GM10847 (cell line): ENCODE results near the gene ARHGEF37.

Source experiments
- POLR2A ChIP-seq: IDR thresholded peaks from 2 replicates; pipeline ENCODE4 v1.6.1; 2011; ENCODE audit not compliant: insufficient read length; ENCODE audit errors: extremely low read depth

Gene ARHGEF37

GRCh38 chr5:149671544-149671943 lies 90.2 kb downstream of the ARHGEF37 start:
- no peak for TF ChIP-seq POLR2A

- TF ChIP-seq POLR2A: no peak
These were observed 91.6 kb downstream of the ARHGEF37 start for GRCh38 chr5:149672701-149673476.

GRCh38 chr5:149674686-149675085 lies 93.4 kb downstream of the ARHGEF37 start:
- TF ChIP-seq POLR2A: no peak

- TF ChIP-seq POLR2A: no peak
These were observed 94.4 kb downstream of the ARHGEF37 start for GRCh38 chr5:149675610-149676201.

- TF ChIP-seq POLR2A: no peak
These were observed 96.4 kb downstream of the ARHGEF37 start for GRCh38 chr5:149677731-149678130.

- no peak for TF ChIP-seq POLR2A
These were observed 98.8 kb downstream of the ARHGEF37 start for GRCh38 chr5:149679876-149680809.

- no peak for TF ChIP-seq POLR2A
These were observed 99.5 kb downstream of the ARHGEF37 start for GRCh38 chr5:149680810-149681221.

GRCh38 chr5:149681252-149681651 lies 100.0 kb downstream of the ARHGEF37 start:
- no peak for TF ChIP-seq POLR2A

- TF ChIP-seq POLR2A: no peak
These were observed 100.6 kb downstream of the ARHGEF37 start for GRCh38 chr5:149681922-149682321.

GRCh38 chr5:149682532-149683075 lies 101.3 kb downstream of the ARHGEF37 start:
- no peak for TF ChIP-seq POLR2A

- TF ChIP-seq POLR2A: no peak
These were observed 102.7 kb downstream of the ARHGEF37 start for GRCh38 chr5:149683964-149684363.

GRCh38 chr5:149684371-149684770 lies 103.1 kb downstream of the ARHGEF37 start:
- no peak for TF ChIP-seq POLR2A
